ENCODE data around the gene IFNA17. TPM values are rescaled to one million over a fixed set of nuclear protein-coding genes. Genes with fewer than 3 reads are reported as not detected.
"Not testable (repeated sequence)": the region's sequence is repeated elsewhere in the genome, so short reads cannot be mapped to it uniquely, and the experiment has no call there.

Gene IFNA17
- polyA plus RNA-seq, 5 donors = not detected

DNA sequence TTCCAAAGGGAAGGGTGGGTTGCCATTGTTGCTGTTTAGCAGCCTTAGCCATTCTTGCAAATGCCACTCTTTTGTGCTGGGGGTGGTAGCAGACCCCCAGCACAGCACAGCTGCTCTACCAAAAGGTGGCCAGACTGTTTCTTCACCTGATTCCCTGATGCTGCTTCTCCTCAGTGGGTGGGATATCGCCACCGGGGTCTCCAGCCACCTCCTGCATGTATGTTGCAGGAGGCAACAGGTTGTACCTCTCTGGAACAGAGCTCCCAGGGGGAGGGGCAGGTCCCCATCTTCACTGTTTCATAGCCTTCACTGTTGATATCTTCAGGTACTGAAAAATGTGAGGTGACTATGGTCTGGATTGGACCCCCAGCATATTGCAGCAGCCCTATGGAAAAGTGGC, 17.2 kb downstream of the IFNA17 start:
- not testable (repeated sequence) for DNase-seq

DNA sequence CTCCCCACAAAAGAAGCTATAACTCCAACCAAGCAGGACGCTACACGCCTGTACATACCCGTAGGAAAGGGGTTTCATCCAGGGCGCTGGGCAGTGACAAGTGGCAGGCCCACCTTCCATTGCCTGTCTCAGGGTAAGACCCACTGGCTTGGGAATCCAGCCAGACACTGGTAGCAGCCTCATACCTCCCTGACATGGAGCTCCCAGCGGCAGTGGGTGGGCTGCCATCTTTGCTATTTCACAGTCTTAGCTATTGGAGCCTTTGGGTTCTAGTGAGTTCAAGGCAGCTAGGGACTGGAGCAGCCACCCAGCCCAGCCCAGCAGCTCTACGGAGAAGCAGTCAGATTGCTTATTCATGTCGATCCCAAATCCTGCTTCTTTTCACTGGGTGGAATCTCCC, 17.7 kb downstream of the IFNA17 start:
- DNase-seq = no peak

DNA sequence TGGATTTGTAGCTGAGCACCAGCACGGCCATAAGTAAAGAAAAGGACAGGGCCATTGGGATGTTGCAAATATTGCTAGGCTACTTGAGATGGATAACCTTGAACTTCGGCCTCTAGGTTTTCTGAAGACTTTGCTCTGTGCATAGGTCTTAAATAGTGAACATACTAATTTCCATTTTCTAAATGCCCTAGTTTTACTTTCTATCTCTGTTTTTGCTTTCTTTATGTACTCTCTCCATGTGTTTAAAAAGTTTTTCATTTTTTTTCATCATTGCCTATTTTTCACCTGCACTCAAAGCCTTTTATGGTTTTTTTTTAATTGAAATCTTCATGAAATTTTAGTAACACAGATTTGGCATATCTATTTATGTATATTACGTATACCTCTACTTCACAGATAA, 21.0 kb downstream of the IFNA17 start, which contains the start of gene IFNA10:
Gene IFNA10, minus strand, starts transcription at position 101 of the 400 bp plus-strand sequence. Its CDS starts 46 bp downstream, at position 55.
- DNase-seq = not testable (repeated sequence)

- no peak for DNase-seq
Observed at GRCh38 chr9:21205204-21205603, 22.8 kb downstream of the IFNA17 start.

DNA sequence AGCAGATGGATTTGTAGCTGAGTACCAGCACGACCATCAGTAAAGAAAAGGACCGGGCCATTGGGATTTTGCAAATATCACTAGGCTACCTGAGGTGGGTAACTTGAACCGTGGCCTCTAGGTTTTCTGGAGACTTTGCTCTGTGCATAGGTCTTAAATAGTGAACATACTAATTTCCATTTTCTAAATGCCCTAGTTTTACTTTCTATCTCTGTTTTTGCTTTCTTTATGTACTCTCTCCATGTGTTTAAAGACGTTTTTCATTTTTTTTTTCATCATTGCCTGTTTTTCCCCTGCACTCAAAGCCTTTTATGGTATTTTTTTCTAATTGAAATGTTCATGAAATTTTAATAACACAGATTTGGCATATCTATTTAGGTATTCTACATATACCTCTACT, 25.9 kb downstream of the IFNA17 start, which contains the start of gene IFNA7:
Gene IFNA7, minus strand, starts transcription at position 101 of the 400 bp plus-strand sequence. Its CDS starts 40 bp downstream, at position 61.
- not testable (repeated sequence) for DNase-seq

DNA sequence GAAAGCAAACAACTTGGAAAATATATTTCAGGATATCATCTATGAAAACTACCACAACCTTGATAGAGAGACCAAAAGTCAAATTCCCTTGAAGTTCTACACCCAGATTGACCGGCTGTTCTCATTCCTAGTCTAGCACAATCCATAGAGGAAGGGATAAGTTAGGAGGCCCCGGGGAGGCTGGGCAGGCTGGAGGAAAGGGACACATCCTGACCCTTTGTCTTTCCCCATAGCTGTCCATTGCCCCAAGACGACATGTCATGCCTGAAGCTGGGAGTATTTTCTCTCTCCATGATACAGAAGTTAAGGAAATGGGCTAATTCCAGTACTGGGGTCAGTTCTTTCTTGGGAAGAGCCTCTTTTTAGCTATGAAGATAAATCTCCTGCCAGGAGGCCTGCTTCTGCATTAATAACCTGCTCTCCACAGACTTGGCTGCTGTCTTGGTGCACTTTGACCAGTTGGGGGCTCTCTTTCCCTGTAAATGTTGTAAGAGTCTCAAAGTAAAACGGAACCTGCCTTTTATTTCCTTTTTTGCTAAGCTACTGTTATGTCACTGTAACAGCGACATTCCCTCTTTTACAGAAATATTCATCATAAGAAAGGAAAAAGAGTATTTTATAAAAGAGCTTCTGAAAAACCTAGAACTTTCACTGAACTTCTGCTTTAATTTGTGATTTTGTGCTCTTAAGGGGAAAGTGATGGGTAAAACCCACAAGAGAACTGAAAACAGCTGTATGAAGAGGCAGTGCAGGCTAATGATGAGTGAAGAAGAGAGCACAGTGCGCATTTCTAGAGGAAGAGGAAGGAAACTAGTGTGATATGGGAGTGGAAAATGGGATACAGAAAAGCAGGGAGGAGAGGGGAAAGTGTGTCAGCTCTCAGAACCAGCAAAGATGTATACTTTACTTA, 32.9 kb downstream of the IFNA17 start:
- DNase-seq = not testable (repeated sequence)

DNA sequence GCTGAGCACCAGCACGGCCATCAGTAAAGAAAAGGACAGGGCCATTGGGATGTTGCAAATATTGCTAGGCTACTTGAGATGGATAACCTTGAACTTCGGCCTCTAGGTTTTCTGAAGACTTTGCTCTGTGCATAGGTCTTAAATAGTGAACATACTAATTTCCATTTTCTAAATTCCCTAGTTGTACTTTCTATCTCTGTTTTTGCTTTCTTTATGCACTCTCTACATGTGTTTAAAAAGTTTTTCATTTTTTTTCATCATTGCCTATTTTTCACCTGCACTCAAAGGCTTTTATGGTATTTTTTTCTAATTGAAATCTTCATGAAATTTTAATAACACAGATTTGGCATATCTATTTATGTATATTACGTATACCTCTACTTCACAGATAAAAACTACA, 40.5 kb downstream of the IFNA17 start, which contains the start of gene IFNA4:
Gene IFNA4, minus strand, starts transcription at position 101 of the 400 bp plus-strand sequence. Its CDS starts 56 bp downstream, at position 45.
- not testable (repeated sequence) for DNase-seq

- DNase-seq = not testable (repeated sequence)
Observed at GRCh38 chr9:21182810-21183736, 44.9 kb downstream of the IFNA17 start.

Other genes starting within 250 kb of the IFNA17 start
- 10 to 100 TPM in 3 of 5 donors, 1 to 10 TPM in 2; 7.3 to 12.3 (median 11.2) TPM for gene HACD4, start 196.6 kb downstream of the IFNA17 start, polyA plus RNA-seq (ENCODE audit: insufficient read depth in 1 of 5, insufficient read length in 5 of 5, low replicate concordance in 1 of 5)
- not detected for gene IFNB1, start 150.3 kb downstream of the IFNA17 start, polyA plus RNA-seq (ENCODE audit: insufficient read depth in 1 of 5, insufficient read length in 5 of 5, low replicate concordance in 1 of 5)
- not detected for gene IFNW1, start 86.4 kb downstream of the IFNA17 start, polyA plus RNA-seq (ENCODE audit: insufficient read depth in 1 of 5, insufficient read length in 5 of 5, low replicate concordance in 1 of 5)
- under 1 TPM in 1 of 5 donors, not detected in 4; 0.17 TPM for gene IFNA21, start 61.6 kb downstream of the IFNA17 start, polyA plus RNA-seq (ENCODE audit: insufficient read depth in 1 of 5, insufficient read length in 5 of 5, low replicate concordance in 1 of 5)
- gene IFNA4, start 40.6 kb downstream of the IFNA17 start, polyA plus RNA-seq (ENCODE audit: insufficient read depth in 1 of 5, insufficient read length in 5 of 5, low replicate concordance in 1 of 5) = not detected
- not detected for gene IFNA7, start 26.0 kb downstream of the IFNA17 start, polyA plus RNA-seq (ENCODE audit: insufficient read depth in 1 of 5, insufficient read length in 5 of 5, low replicate concordance in 1 of 5)
- gene IFNA10, start 21.1 kb downstream of the IFNA17 start, polyA plus RNA-seq (ENCODE audit: insufficient read depth in 1 of 5, insufficient read length in 5 of 5, low replicate concordance in 1 of 5) = not detected
- not detected for gene IFNA16, start 10.9 kb downstream of the IFNA17 start, polyA plus RNA-seq (ENCODE audit: insufficient read depth in 1 of 5, insufficient read length in 5 of 5, low replicate concordance in 1 of 5)
- gene IFNA14, start 11.8 kb upstream of the IFNA17 start, polyA plus RNA-seq (ENCODE audit: insufficient read depth in 1 of 5, insufficient read length in 5 of 5, low replicate concordance in 1 of 5) = not detected
- gene IFNA5, start 77.1 kb upstream of the IFNA17 start, polyA plus RNA-seq (ENCODE audit: insufficient read depth in 1 of 5, insufficient read length in 5 of 5, low replicate concordance in 1 of 5) = under 1 TPM in 1 of 5 donors, not detected in 4; 0.16 TPM
- gene KLHL9, start 107.2 kb upstream of the IFNA17 start, polyA plus RNA-seq (ENCODE audit: insufficient read depth in 1 of 5, insufficient read length in 5 of 5, low replicate concordance in 1 of 5) = 10 to 100 TPM; 33.0 to 51.0 (median 42.0) TPM
- gene IFNA6, start 122.7 kb upstream of the IFNA17 start, polyA plus RNA-seq (ENCODE audit: insufficient read depth in 1 of 5, insufficient read length in 5 of 5, low replicate concordance in 1 of 5) = not detected
- gene IFNA13, start 139.8 kb upstream of the IFNA17 start, polyA plus RNA-seq (ENCODE audit: insufficient read depth in 1 of 5, insufficient read length in 5 of 5, low replicate concordance in 1 of 5) = under 1 TPM in 2 of 5 donors, not detected in 3; 0.13 to 0.28 TPM
- not detected for gene IFNA2, start 157.2 kb upstream of the IFNA17 start, polyA plus RNA-seq (ENCODE audit: insufficient read depth in 1 of 5, insufficient read length in 5 of 5, low replicate concordance in 1 of 5)
- gene IFNA8, start 180.9 kb upstream of the IFNA17 start, polyA plus RNA-seq (ENCODE audit: insufficient read depth in 1 of 5, insufficient read length in 5 of 5, low replicate concordance in 1 of 5) = not detected
- gene IFNA1, start 212.2 kb upstream of the IFNA17 start, polyA plus RNA-seq (ENCODE audit: insufficient read depth in 1 of 5, insufficient read length in 5 of 5, low replicate concordance in 1 of 5) = under 1 TPM in 1 of 5 donors, not detected in 4; 0.19 TPM